GM15510 (cell line): Measurements from ENCODE around the gene PLD1.

Source experiments
- POLR2A ChIP-seq: IDR thresholded peaks from 3 replicates; pipeline ENCODE4 v1.6.1; 2011; ENCODE audit warnings: borderline replicate concordance; ENCODE audit not compliant: insufficient read length; ENCODE audit errors: extremely low read depth

The PLD1 gene

DNA sequence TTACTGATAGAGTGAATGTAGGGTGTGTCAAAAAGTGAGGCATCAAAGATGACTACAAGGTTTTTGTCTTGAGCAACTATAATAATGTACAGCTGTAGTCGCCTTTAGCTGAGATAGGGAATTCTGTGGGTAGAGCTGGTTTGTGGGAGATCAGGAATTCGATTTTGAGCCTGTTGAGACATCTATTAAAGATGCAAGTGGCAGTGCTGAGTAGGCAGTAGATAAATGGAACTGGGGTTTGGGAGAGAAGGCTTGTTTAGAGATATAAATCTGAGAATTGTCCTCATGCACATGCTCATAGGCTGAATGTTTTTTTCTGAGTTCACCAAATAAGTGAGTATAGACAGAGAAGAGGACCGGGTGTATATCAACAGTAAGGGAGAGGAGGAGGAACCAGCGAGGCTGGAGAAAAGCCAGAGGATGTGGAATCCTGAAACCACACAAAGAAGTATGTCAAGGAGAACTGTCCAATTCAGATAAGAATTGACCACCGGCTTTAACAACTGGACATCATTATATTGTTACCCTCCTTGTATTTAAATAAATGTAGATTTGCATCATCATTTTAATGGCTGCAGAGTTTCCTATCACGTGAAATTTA, 204.0 kb downstream of the PLD1 start:
- no peak for TF ChIP-seq POLR2A

GRCh38 chr3:171604370-171604769, 205.9 kb downstream of the PLD1 start:
- TF ChIP-seq POLR2A = no peak

- TF ChIP-seq POLR2A = no peak
Measured at GRCh38 chr3:171602072-171602471, 208.2 kb downstream of the PLD1 start.

GRCh38 chr3:171600030-171600429, 210.3 kb downstream of the PLD1 start:
- no peak for TF ChIP-seq POLR2A

DNA sequence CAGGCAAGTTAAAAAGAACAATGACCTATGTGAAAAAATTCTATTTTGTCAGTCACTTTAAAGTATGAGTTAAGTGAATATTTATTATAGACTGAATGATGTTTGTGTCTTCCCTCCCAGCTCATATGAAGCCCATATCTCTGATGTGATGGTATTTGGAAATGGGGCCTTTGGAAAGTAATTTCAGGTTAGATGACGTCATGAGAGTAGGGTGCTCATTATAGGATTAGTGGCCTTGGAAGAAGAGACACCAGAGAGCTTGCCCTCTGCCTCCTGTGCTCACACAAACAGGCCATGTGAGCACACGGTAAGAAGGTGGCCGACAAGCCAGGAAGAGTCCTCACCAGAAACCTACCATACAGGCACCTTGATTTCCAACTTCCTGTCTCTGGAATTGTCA, 211.3 kb downstream of the PLD1 start:
- no peak for TF ChIP-seq POLR2A

DNA sequence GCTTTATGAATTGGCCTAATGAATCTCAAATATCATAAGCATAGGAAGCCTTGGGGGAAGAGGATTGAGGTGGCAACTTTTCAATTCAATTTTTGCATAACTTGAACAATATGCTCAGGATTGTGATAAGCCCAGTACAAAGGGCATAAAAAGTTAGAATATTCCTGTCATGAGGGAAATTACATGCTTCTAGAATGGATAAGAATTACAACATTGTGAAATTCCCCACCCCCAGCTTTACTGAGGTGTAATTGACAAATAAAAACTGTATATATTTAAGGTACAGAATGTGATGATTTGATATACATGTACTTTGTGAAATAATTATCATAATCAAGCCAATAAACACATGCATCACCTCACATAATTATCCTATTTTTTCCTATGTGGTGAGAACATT, 217.5 kb downstream of the PLD1 start:
- no peak for TF ChIP-seq POLR2A

DNA sequence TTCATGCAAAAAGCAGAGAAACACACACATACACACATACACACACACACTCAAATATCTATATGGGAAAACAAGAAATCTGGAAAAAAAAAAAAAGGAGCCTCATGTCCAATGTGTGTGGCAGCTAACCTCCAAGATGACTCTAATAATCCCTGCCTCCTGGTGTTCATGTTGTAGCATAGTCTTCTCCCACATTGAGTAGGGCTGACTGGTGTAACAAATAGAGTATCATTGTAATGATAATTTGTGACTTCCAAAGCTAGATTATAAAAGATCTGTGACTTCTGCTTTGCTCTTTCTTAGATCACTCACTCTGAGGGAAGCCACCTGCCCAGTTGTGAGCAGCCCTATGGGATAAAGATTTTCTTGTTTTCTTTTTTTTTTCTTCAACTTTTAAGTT, 219.2 kb downstream of the PLD1 start:
- TF ChIP-seq POLR2A = no peak

GRCh38 chr3:171586274-171586673, 224.0 kb downstream of the PLD1 start:
- TF ChIP-seq POLR2A = no peak

DNA sequence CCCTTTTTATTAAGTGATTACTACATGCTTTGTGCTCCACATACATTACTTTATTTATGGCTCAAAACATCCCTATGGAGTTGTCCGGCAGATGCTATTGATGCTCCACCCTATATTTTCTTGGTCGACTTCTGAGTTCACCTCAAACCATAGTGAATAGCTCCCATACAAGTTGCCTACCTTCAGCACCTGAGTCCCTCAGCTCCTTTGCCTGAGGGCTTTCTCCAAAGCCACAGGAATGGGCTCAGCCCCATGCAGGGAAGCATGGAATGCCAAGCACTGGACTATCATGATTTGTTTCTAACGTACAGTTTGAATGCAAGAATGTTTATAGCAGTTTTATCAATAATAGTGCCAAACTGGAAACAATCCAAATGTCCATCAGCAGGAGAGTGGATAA, 225.2 kb downstream of the PLD1 start:
- TF ChIP-seq POLR2A = no peak

- TF ChIP-seq POLR2A = no peak
Measured at GRCh38 chr3:171584100-171584499, 226.2 kb downstream of the PLD1 start.

GRCh38 chr3:171574556-171575240, 235.6 kb downstream of the PLD1 start:
- TF ChIP-seq POLR2A = no peak

DNA sequence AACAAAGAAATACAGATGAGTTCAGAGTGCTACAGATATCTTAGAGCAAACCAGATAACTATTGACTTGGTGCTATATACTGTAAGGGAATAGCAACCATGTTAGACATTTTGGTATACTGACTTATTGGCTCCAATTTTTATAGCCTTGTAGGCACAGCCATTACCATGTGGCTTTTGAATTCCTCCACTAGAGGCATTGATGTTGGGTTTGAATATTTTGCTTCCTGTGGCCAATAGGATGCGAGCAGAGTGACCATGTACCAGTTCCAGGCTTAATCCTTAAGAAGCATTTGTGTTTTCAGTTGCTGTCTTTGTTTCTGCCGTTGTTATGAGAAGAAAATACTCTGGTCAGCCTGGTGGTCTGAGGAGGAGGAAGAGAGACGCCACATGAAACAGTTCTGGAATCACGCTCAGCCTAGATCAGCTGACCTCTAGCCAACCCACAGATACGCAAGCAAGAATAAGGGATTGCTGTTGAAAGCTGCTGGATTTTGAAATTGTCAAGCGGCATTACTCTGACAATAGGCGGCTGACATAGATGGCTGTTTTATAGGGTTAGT, 240.6 kb downstream of the PLD1 start:
- no peak for TF ChIP-seq POLR2A

GRCh38 chr3:171568766-171569165, 241.5 kb downstream of the PLD1 start:
- no peak for TF ChIP-seq POLR2A

DNA sequence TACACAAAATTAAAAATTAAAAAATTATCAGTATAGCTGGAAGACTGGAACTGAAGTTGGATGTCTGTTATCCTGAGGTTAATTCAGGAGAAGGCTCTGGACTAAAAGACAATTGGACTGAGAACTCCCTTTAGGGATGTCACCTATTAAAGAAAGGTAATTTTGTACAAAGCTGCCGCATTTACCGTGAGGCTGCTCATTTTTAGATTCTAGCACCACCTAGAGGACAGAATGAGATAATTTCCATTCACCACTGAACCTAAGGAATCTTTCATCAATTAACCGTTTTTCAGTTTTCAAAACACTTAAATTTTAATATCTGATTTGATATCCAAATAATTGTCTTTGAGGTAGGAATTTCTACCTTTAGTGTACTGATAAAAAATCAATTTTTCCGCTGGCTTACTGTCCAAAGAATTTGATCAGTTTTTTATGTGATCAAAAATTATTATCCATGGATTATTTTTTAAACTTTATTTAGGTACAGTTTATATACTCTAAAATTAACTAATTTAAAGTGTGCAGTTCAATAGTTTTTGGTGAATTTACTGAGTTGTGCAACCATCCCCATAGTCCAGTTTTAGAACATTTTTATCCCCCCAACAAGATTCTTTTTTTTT, 243.4 kb downstream of the PLD1 start:
- no peak for TF ChIP-seq POLR2A

DNA sequence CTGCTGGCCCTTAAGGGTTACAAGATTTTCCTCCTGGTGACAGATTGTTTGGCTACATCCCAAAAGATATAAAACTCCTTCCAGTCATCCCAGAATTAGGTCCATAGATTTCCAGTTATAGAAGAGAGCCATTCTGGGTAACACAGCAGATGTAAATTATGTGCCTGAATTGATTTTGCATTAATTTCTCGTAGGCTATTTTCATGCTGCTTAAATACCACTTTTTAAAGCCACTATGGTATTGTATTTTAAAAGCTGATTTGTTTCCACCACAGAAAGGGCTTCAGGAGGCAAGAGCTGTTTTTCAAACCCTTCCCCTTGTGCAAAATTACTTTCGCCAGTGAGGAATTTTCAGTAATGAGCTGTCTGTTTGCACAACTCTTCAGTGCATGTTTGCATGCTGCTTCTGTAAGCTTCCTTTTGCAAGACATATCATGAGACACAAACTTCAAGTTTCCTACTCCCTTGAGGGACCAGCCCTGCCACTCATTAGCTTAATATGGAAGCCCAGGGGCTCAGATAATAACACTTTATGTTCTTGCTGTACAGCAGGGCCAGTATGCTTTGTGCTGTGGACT, 244.7 kb downstream of the PLD1 start:
- no peak for TF ChIP-seq POLR2A
